D721Med (cell line): Measurements from ENCODE around the gene TFPT.
A peak's percentile ranks its signal among the peaks of the same experiment; 100 is the strongest.

Source experiments
- DNase-seq: peaks from one replicate; pipeline ENCODE4 v3.0.0; 2011; ENCODE audit warnings: low spot score; ENCODE audit not compliant: insufficient read length
- FAIRE-seq: peaks from 2 replicates; lab custom pipeline; 2011; peaks lifted over from hg19 to GRCh38; lab: Jason Lieb, UNC
- CTCF ChIP-seq: IDR thresholded peaks from 2 replicates; pipeline ENCODE4 v1.5.1; 2012; ENCODE audit warnings: mild to moderate bottlenecking, control low read depth; ENCODE audit not compliant: insufficient read depth; ENCODE audit errors: missing control alignments

TFPT gene

GRCh38 chr19:54160182-54160811 lies 44.8 kb upstream of the TFPT start:
- FAIRE-seq (no peak), DNase-seq (no peak)
- no peak for TF ChIP-seq CTCF

GRCh38 chr19:54159352-54160181 lies 44.1 kb upstream of the TFPT start, which contains the start of gene LENG1:
Gene LENG1 (minus strand): TSS chr19:54159721. CDS start chr19:54159695, 26 bp downstream.
- DNase-seq (peak; percentile 92), FAIRE-seq (peak; percentile 86)
- TF ChIP-seq CTCF: no peak

GRCh38 chr19:54158812-54159351 lies 43.4 kb upstream of the TFPT start:
- FAIRE-seq: no peak
- no peak for DNase-seq
- no peak for TF ChIP-seq CTCF

GRCh38 chr19:54156953-54157352 lies 41.5 kb upstream of the TFPT start:
- FAIRE-seq: no peak
- DNase-seq: no peak
- no peak for TF ChIP-seq CTCF

GRCh38 chr19:54156490-54156889 lies 41.0 kb upstream of the TFPT start:
- FAIRE-seq (no peak), DNase-seq (no peak)
- no peak for TF ChIP-seq CTCF

GRCh38 chr19:54155694-54156093 lies 40.2 kb upstream of the TFPT start:
- no peak for TF ChIP-seq CTCF
- FAIRE-seq (no peak), DNase-seq (no peak)
